SK-N-MC (cell line): ENCODE results near the gene EVA1B.

Source experiments
- EZH2 ChIP-seq: fragments of 200-600 bp; sonication (generic); IDR thresholded peaks from one replicate; pipeline ENCODE4 v1.6.1; 2017; ENCODE audit warnings: antibody characterized with exemption
- FOXP2 ChIP-seq: optimal IDR thresholded peaks from 2 replicates; pipeline ENCODE3; 2011; ENCODE audit warnings: mild to moderate bottlenecking, moderate library complexity; ENCODE audit not compliant: insufficient read depth; ENCODE audit errors: extremely low read length, control extremely low read depth
- POLR2AphosphoS5 ChIP-seq: IDR thresholded peaks from 2 replicates; pipeline ENCODE4 v1.6.1; 2012; ENCODE audit warnings: mild to moderate bottlenecking, low read depth, low read length, borderline replicate concordance

DNA sequence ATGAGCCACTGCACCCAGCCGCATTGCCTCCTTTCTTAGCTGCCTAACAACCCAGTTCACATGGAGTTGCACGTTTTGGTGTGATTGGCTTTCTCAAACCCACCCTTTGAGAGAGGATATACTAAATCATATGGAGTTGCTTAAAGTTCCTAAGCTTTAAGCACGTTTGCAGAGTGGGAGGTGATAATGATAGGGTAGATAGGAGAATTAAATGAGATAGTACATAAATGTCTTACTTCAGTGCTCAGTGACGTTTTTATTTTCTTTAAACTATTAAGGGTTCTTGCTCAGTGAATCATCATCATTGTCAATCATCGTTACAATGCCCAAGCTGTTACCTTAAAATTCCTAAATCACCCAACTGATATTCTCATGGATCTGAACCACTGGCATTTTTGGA is 20.2 kb downstream of the EVA1B start:
- TF ChIP-seq EZH2 (no peak), FOXP2 (no peak), POLR2AphosphoS5 (no peak)
